Globus pallidus (tissue), 1 donor: ENCODE measurements around the gene SFR1.

Experiments used
- DNase-seq: peaks from one replicate; pipeline ENCODE4 v3.0.0-alpha.2; 2015; ENCODE audit warnings: low spot score

SFR1 gene

GRCh38 chr10:104104926-104105325, 17.0 kb upstream of the SFR1 start:
- no peak for DNase-seq

GRCh38 chr10:104109908-104110662, 11.9 kb upstream of the SFR1 start:
- DNase-seq: no peak

- no peak for DNase-seq
Observed at GRCh38 chr10:104113376-104113956, 8.5 kb upstream of the SFR1 start.

- no peak for DNase-seq
Observed at GRCh38 chr10:104117839-104118323, 4.1 kb upstream of the SFR1 start.

GRCh38 chr10:104119996-104120395, 2.0 kb upstream of the SFR1 start:
- DNase-seq: no peak

- DNase-seq: no peak
Observed at GRCh38 chr10:104120512-104120902, 1.5 kb upstream of the SFR1 start.

GRCh38 chr10:104120903-104121484, 977 bp upstream of the SFR1 start:
- DNase-seq: peak; percentile 73

GRCh38 chr10:104122225-104123107, 495 bp downstream of the SFR1 start:
- DNase-seq: peak; percentile 16

GRCh38 chr10:104123397-104123796, 1.4 kb downstream of the SFR1 start:
- peak; percentile 62 for DNase-seq

- peak; percentile 41 for DNase-seq
Observed at GRCh38 chr10:104127411-104127810, 5.4 kb downstream of the SFR1 start.

- no peak for DNase-seq
Observed at GRCh38 chr10:104128214-104128613, 6.2 kb downstream of the SFR1 start.

GRCh38 chr10:104130041-104130440, 8.1 kb downstream of the SFR1 start:
- DNase-seq: no peak

GRCh38 chr10:104138131-104138530, 16.2 kb downstream of the SFR1 start:
- no peak for DNase-seq

- no peak for DNase-seq
Observed at GRCh38 chr10:104139221-104139620, 17.2 kb downstream of the SFR1 start.

GRCh38 chr10:104142081-104142480, 20.1 kb downstream of the SFR1 start:
- no peak for DNase-seq

GRCh38 chr10:104143829-104144228, 21.9 kb downstream of the SFR1 start:
- no peak for DNase-seq

- peak; percentile 16 for DNase-seq
Observed at GRCh38 chr10:104144931-104145330, 23.0 kb downstream of the SFR1 start.

GRCh38 chr10:104146882-104147281, 24.9 kb downstream of the SFR1 start:
- DNase-seq: peak; percentile 95

GRCh38 chr10:104150139-104150538, 28.2 kb downstream of the SFR1 start:
- no peak for DNase-seq

GRCh38 chr10:104151737-104152136, 29.8 kb downstream of the SFR1 start:
- no peak for DNase-seq

- no peak for DNase-seq
Observed at GRCh38 chr10:104155591-104155990, 33.6 kb downstream of the SFR1 start.

GRCh38 chr10:104170610-104171254, 48.8 kb downstream of the SFR1 start:
- no peak for DNase-seq
